ENCODE results near the gene MICAL1. TPM values are rescaled to one million over a fixed set of nuclear protein-coding genes. Genes with fewer than 3 reads are reported as not detected.

MICAL1 gene
- total RNA-seq, 1 experiment from 2014 or later = 9.1 TPM

- ATAC-seq (no peak), DNase-seq (no peak)
- ChIA-PET CTCF (no interaction called here), POLR2A (ENCODE audit: unreplicated experiment) (no interaction called here)
- no peaks in the 10 kb centered on the region for H3K4me1 ChIP-seq (ENCODE audit: insufficient read depth, low read length)
- H3K9ac ChIP-seq (ENCODE audit: low read length) = no peak overlapping the region
- H2AFZ ChIP-seq (ENCODE audit: low read length) = no peak overlapping the region
- no peak overlapping the region for H3K4me3 ChIP-seq (ENCODE audit: low read length)
- BruUV-seq (replicated peaks) = no TSS peak
- no peak overlapping the region for H3K4me2 ChIP-seq (ENCODE audit: low read length)
- TF ChIP-seq EZH2phosphoT487 (IDR thresholded peaks at IDR 0.05; ENCODE audit: borderline replicate concordance, low read length) (no peak), EZH2 (IDR thresholded peaks at IDR 0.05; ENCODE audit: low read length, unreplicated experiment) (no peak), CTCF (conservative IDR thresholded peaks at IDR 0.05; ENCODE audit: low read depth, low read length) (no peak)
- no peaks in the 10 kb centered on the region for H3K9me2 ChIP-seq (replicated peaks; ENCODE audit: low read length)
- no peaks in the 10 kb centered on the region for H3K9me3 ChIP-seq (ENCODE audit: low read length)
- H3K27me3 ChIP-seq (ENCODE audit: low read length) = no peaks in the 10 kb centered on the region
- intact Hi-C loops (cut with micrococcal nuclease) = no loop called here
- H4K20me1 ChIP-seq (ENCODE audit: low read length) = no peaks in the 10 kb centered on the region
- H3K36me3 ChIP-seq (ENCODE audit: low read depth, low read length) = no peaks in the 10 kb centered on the region
- H3K27ac ChIP-seq (ENCODE audit: low read length) = no peak overlapping the region
- no peaks in the 10 kb centered on the region for H3F3A ChIP-seq (ENCODE audit: low read length, unreplicated experiment)
- no peaks in the 10 kb centered on the region for H3K79me2 ChIP-seq (ENCODE audit: low read length)
Measured at GRCh38 chr6:109406196-109406595, 49.4 kb downstream of the MICAL1 start.

DNA sequence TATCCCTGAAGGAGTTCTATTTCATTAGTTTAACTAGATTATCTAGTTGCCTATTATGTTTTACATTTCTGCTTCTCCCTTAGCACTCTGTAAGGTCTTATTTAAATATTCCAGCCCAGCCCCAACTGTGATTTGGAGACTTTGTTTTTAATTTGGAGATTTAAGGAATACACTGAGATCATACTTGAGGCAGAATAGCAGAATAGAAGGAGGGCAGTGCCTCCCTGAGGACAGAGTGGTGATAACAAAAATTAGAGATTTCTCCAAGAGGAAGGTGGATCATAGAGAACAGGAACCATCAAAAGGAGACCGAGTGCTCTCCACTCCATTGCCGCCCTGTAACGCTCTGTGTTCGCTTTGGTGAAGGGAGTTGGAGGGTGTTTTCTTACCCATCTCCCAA lies 58.6 kb downstream of the MICAL1 start:
- no peak overlapping the region for H3K27ac ChIP-seq (ENCODE audit: low read length)
- CTCF ChIA-PET = interaction anchor here (1.0 kb wide), 1 partner anchor 208 kb away, joined by 3 read pairs; no protein-coding TSS in a partner anchor
- no peak overlapping the region for H3K4me3 ChIP-seq (ENCODE audit: low read length)
- H3K36me3 ChIP-seq (ENCODE audit: low read depth, low read length) = no peaks in the 10 kb centered on the region
- no peaks in the 10 kb centered on the region for H3F3A ChIP-seq (ENCODE audit: low read length, unreplicated experiment)
- H4K20me1 ChIP-seq (ENCODE audit: low read length) = no peaks in the 10 kb centered on the region
- no peak overlapping the region for H3K9ac ChIP-seq (ENCODE audit: low read length)
- no TSS peak for BruUV-seq (replicated peaks)
- ATAC-seq (peak; percentile 78), DNase-seq (peak; percentile 46)
- no peaks in the 10 kb centered on the region for H3K9me3 ChIP-seq (ENCODE audit: low read length)
- no peak overlapping the region for H3K4me2 ChIP-seq (ENCODE audit: low read length)
- no peaks in the 10 kb centered on the region for H3K79me2 ChIP-seq (ENCODE audit: low read length)
- POLR2A ChIA-PET (ENCODE audit: unreplicated experiment) = no interaction called here
- peaks cover 10% of the 10 kb centered on the region for H3K4me1 ChIP-seq (ENCODE audit: insufficient read depth, low read length)
- TF ChIP-seq EZH2phosphoT487 (IDR thresholded peaks at IDR 0.05; ENCODE audit: borderline replicate concordance, low read length) (no peak), EZH2 (IDR thresholded peaks at IDR 0.05; ENCODE audit: low read length, unreplicated experiment) (no peak), CTCF (conservative IDR thresholded peaks at IDR 0.05; ENCODE audit: low read depth, low read length) (peak; percentile 64)
- H3K27me3 ChIP-seq (ENCODE audit: low read length) = no peaks in the 10 kb centered on the region
- intact Hi-C loops (cut with micrococcal nuclease) = loop anchor here (1.0 kb wide), 2 partner anchors 210 to 214 kb away; no protein-coding TSS in a partner anchor
- H3K9me2 ChIP-seq (replicated peaks; ENCODE audit: low read length) = no peaks in the 10 kb centered on the region
- peak overlapping the region; percentile 16; the same call in 1 of the 2 replicates for H2AFZ ChIP-seq (ENCODE audit: low read length)

DNA sequence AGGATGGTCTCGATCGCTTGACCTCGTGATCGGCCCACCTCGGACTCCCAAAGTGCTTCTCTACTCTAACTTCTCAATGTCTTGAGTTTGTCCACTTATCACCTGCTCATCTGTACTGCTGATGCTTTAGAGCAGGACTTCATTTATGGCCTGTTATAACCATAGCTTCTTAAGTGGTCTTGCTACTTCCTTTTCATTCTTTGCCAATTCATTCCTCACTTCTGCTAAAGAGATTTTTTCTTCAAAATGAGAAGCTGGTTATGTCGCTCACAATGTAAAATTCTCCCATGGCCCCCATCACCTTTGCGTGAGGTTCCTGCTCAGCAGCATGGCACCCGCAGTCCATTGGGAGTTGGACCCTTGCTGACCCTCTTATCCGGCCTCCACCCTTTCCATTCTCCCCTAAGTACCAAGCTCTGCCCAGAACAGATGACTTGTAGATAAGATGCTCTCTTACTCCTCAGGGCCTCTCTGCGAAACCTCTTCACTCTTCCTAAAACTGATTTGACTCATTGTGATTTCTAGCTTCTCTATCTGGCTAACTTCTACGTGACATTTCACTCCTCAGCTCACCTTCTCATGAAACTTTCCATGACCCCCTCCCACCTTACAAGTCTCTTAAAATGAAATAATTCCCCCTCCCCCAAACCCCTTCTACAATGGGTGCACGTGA lies 59.4 kb downstream of the MICAL1 start:
- no peaks in the 10 kb centered on the region for H3K27me3 ChIP-seq (ENCODE audit: low read length)
- POLR2A ChIA-PET (ENCODE audit: unreplicated experiment) = no interaction called here
- no peak for DNase-seq
- H3K9me3 ChIP-seq (ENCODE audit: low read length) = no peaks in the 10 kb centered on the region
- no peaks in the 10 kb centered on the region for H4K20me1 ChIP-seq (ENCODE audit: low read length)
- intact Hi-C loops (cut with micrococcal nuclease) = no loop called here
- no peaks in the 10 kb centered on the region for H3K36me3 ChIP-seq (ENCODE audit: low read depth, low read length)
- no peak for ATAC-seq
- CTCF ChIA-PET = interaction anchor here (0.6 kb wide), 1 partner anchor 218 kb away, joined by 9 read pairs; no protein-coding TSS in a partner anchor
- no peaks in the 10 kb centered on the region for H3K9me2 ChIP-seq (replicated peaks; ENCODE audit: low read length)
- H2AFZ ChIP-seq (ENCODE audit: low read length) = no peak overlapping the region
- H3K27ac ChIP-seq (ENCODE audit: low read length) = no peak overlapping the region
- H3K4me1 ChIP-seq (ENCODE audit: insufficient read depth, low read length) = peaks cover 15% of the 10 kb centered on the region
- no peaks in the 10 kb centered on the region for H3K79me2 ChIP-seq (ENCODE audit: low read length)
- H3F3A ChIP-seq (ENCODE audit: low read length, unreplicated experiment) = no peaks in the 10 kb centered on the region
- no peak overlapping the region for H3K9ac ChIP-seq (ENCODE audit: low read length)
- no peak overlapping the region for H3K4me2 ChIP-seq (ENCODE audit: low read length)
- H3K4me3 ChIP-seq (ENCODE audit: low read length) = no peak overlapping the region
- TF ChIP-seq EZH2phosphoT487 (IDR thresholded peaks at IDR 0.05; ENCODE audit: borderline replicate concordance, low read length) (no peak), CTCF (conservative IDR thresholded peaks at IDR 0.05; ENCODE audit: low read depth, low read length) (no peak), EZH2 (IDR thresholded peaks at IDR 0.05; ENCODE audit: low read length, unreplicated experiment) (no peak)
- no TSS peak for BruUV-seq (replicated peaks)

Data from PC-3 (cell line).